GM21423 (cell line): Measurements from ENCODE around the gene CEP72.

ENCODE experiments used
- ATAC-seq: cut with Tn5 transposase; IDR thresholded peaks from one replicate; pipeline ENCODE4 v1.9.1; 2021; ENCODE audit warnings: mild to moderate bottlenecking, moderate library complexity; ENCODE audit not compliant: unreplicated experiment

The CEP72 gene

DNA sequence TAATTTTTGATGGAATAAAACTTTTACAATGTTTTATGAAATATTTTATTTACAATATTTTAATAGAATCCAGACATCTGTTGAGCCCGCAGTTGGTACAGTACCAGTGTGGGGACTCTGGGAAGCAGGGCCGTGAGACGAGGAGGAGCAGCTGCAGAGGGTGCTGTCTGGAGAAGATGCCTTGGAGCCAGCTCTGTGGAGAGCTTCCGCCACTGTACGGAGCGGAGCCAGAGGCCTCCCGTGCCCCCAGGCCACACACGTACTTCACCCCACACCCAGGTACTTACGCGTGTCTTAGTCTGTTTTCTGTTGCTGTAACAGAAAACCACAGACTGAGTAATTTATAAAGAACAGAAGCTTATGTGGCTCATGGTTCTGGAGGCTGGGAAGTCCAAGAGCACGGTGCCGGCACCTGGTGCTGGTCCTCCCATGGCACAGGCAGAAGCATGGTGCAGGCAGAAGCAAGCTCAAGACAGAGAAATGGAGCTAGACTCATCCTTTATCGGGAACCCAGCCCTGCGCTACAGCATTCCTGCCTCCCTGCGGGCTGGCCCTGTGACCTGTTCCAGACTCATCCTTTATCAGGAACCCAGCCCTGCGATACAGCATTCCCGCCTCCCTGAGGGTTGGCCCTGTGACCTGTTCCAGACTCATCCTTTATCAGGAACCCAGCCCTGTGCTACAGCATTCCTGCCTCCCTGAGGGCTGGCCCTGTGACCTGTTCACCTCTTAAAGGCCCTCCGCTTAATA is 23.3 kb downstream of the CEP72 start:
- ATAC-seq = no peak

DNA sequence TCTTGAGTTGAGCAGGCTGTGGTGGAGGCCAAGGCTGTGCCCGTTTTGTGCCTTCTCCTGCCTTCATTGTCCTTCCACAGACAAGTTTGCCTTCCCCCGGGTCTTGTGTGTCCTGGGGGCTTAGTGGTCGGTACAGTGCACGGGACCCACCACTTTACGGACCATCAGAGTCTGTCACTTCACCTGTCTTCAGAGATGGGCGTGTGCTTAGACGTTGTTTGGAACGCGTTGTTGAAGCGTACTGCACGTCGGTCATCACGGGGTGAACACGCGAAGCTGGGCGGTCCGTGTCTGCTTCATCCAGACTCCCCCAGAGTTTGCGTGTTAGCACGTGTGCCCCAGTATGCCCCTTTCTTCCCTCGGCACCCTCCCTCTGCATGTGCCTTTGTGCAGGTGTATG is 24.8 kb downstream of the CEP72 start:
- ATAC-seq = no peak

GRCh38 chr5:637581-638450 is 25.7 kb downstream of the CEP72 start:
- ATAC-seq = no peak

- no peak for ATAC-seq
Observed at GRCh38 chr5:638501-639252, 26.5 kb downstream of the CEP72 start.

DNA sequence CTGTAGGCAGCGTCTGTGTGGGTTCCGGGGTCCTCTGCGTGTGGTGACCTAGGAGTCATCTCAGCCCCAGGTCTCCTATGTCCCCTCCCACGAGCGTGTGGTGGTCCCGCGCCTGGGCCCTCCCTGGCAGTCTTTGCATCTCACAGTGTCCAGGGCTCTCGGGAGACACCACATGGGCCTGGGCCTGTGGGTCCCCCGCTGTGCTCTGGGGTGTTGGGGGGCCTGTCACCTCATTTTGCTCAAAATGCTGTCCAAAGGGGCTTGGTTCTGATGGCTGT is 27.1 kb downstream of the CEP72 start:
- ATAC-seq = no peak

GRCh38 chr5:639584-640213 is 27.6 kb downstream of the CEP72 start:
- no peak for ATAC-seq

GRCh38 chr5:640461-641330 is 28.6 kb downstream of the CEP72 start:
- no peak for ATAC-seq

DNA sequence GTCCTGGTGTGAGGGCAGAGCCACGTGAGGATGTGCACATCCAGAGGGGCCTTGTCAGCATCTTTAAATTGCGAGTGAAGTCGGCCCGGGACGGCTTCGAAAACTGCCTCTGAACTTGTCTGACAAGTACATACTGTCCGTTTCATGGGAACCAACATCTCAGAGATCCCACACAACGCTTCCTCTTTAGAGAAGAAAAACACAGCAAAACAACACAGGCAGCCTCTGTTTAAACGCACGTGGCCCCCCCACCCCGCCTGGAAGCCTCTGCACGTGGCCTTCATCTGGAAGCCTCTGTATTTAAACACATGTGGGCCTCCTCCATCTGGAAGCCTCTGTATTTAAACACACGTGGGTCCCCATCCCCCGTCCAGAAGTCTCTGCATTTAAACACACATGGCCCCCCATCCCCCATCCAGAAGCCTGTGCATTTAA is 29.2 kb downstream of the CEP72 start:
- no peak for ATAC-seq

- no peak for ATAC-seq
Observed at GRCh38 chr5:642481-642880, 30.3 kb downstream of the CEP72 start.

DNA sequence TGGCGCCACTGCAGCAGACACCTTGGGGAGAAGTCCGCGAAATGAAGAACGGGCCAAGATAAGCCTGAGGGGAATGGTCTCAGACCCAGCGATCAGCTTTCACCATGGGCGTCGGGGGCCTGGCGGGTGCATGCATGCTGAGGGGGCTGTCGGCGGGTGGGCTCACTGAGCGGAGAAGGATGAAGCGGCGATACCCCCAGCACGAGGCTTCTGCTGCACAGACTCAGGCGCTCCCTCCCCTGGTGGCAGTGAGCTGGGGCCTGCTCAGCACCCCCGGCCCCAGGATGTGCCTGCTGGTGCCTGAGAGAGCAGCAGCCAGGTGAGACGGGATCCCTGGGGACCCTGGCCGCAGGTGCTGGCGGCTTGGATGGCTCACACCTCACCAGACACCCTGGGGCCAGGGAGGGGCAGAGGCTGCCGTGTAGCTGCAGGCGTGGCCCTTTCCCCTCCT is 31.2 kb downstream of the CEP72 start:
- peak; percentile 11 for ATAC-seq

- peak; percentile 60 for ATAC-seq
Observed at GRCh38 chr5:643811-644271, 31.7 kb downstream of the CEP72 start.

- no peak for ATAC-seq
Observed at GRCh38 chr5:644509-644908, 32.4 kb downstream of the CEP72 start.

DNA sequence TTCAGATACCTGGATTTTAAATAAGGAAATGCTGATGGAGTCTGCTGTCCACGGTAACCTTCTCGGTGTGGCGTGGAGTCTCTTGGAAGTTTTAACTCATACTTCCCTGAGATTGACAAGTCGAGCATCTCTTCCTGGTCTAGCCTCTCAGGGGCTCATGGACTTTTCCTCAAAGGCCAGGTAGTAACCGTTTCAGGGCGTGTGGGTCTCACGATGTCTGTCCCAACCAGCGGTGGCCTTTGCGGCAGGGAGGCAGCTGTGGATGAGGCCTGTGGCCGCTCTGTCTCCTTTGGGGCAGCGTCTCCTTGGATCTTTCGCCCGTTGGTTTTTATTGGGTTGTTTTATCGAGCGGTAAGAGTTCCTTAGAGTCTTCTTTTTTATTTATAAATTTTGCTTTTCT is 32.8 kb downstream of the CEP72 start:
- ATAC-seq = no peak

DNA sequence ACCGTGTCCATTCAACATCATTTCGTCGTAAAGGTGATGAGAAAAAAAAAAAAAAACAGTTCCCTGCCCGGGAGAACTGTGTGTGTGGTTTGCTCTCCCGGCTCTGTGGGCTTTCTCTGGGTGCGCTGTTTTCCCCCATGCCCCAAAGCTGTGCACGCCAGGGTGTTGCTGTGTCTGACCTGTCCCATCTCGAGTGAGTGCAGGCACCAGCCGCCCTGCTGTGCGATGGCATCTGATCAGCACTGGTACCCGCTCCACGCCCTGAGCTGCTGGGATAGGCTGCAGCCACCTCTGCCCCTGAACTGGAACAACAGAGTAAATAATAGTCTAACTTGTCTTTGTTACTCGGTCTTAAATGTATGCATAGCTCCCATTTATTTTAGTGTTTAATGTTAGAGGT is 33.3 kb downstream of the CEP72 start:
- ATAC-seq = no peak

- no peak for ATAC-seq
Observed at GRCh38 chr5:646396-647201, 34.5 kb downstream of the CEP72 start.

GRCh38 chr5:647311-647710 is 35.2 kb downstream of the CEP72 start:
- no peak for ATAC-seq

DNA sequence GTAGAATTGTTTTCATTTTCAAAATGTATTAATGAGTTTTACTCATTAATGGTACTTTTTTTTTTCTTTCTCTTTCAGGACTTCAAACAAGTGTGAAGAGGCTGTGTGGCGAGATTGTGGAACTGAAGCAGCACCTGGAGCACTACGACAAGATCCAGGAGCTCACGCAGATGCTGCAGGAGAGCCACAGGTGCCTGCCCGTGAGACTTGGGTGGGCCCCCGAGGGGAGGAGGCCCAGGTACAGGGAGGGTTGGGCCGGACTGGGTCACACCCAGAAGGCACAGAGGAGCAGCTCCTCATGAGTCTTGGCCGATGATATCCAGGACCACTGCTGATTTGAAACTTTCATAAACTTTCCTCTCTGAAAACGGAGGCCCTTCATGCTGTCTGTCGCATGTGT is 35.6 kb downstream of the CEP72 start:
- no peak for ATAC-seq

GRCh38 chr5:651296-652022 is 39.3 kb downstream of the CEP72 start:
- no peak for ATAC-seq
